Kidney (tissue), 14 donors: Measurements from ENCODE around the gene COL26A1. TPM values are rescaled to one million over a fixed set of nuclear protein-coding genes. Genes with fewer than 3 reads are reported as not detected.

Experiments used
- DNase-seq, 5 donors: peaks; one replicate each; pipeline ENCODE4 v3.0.0-alpha.2; 2013 to 2020
- FAIRE-seq: peaks from 2 replicates; lab custom pipeline; 2012; peaks lifted over from hg19 to GRCh38; lab: Jason Lieb, UNC
- H3K27ac ChIP-seq, 2 donors: one replicate each; pipeline ENCODE4 v1.7.0; 2013; ENCODE audit warnings: low read depth in 2 of 2, low read length in 2 of 2, inconsistent platforms in 1 of 2
- H3K27me3 ChIP-seq: one replicate; pipeline ENCODE4 v1.7.1; 2013; ENCODE audit warnings: low read length, inconsistent platforms; ENCODE audit not compliant: control insufficient read depth, insufficient read depth
- H3K36me3 ChIP-seq, 3 donors: one replicate each; pipeline versions ENCODE4 v1.7.0 to v1.7.1; 2013; ENCODE audit warnings: low read length in 3 of 3, control low read depth in 1 of 3, inconsistent platforms in 1 of 3; ENCODE audit not compliant: insufficient read depth in 3 of 3, control insufficient read depth in 2 of 3
- H3K4me1 ChIP-seq, 3 donors: one replicate each; pipeline versions ENCODE4 v1.7.0 to v1.7.1; 2013; ENCODE audit warnings: low read length in 3 of 3, inconsistent platforms in 1 of 3, low read depth in 1 of 3; ENCODE audit not compliant: control insufficient read depth in 2 of 3, insufficient read depth in 2 of 3
- H3K4me3 ChIP-seq, 3 donors: one replicate each; pipeline versions ENCODE4 v1.7.0 to v1.8.1; 2013; ENCODE audit warnings: low read length in 3 of 3, control low read depth in 1 of 3, inconsistent platforms in 1 of 3
- H3K9ac ChIP-seq, 3 donors: one replicate each; pipeline versions ENCODE4 v1.7.0 to v1.7.1; 2013; ENCODE audit warnings: low read length in 3 of 3, control low read depth in 1 of 3, inconsistent platforms in 1 of 3
- H3K9me3 ChIP-seq, 3 donors: one replicate each; pipeline versions ENCODE4 v1.7.0 to v1.7.1; 2013; ENCODE audit warnings: low read length in 3 of 3, control low read depth in 1 of 3, inconsistent platforms in 1 of 3; ENCODE audit not compliant: control insufficient read depth in 2 of 3, insufficient read depth in 1 of 3
- intact Hi-C: fragments of 100-400 bp; cut with DNase I; formaldehyde crosslinking; loops from one replicate; pipeline ENCODE4 v1.11.1; 2022
- polyA plus RNA-seq: library from polyadenylated mRNA; stranded (reverse); fragments of 350-450 nt; fragmentation: Illumina TruSeq; extraction: RNeasy Lipid Tissue Mini Kit (QIAGEN cat#74804); gene quantifications from one replicate; pipeline ENCODE4 v1.2.3, GENCODE V29; 2014; ENCODE audit warnings: low read depth, low replicate concordance; ENCODE audit not compliant: insufficient read depth
- total RNA-seq: library from RNA; stranded (reverse); fragmentation: NEBNext Ultra II Directional; extraction: Animal tissue kit (Norgen Biotek cat#: 25700); gene quantifications from one replicate; pipeline ENCODE4 v1.2.1, GENCODE V29; 2021
- TF ChIP-seq, protein P1 (sequence below): IDR thresholded peaks from 3 replicates; pipeline ENCODE4 v1.5.1; 2012; ENCODE audit warnings: mild to moderate bottlenecking, moderate library complexity, borderline replicate concordance; ENCODE audit not compliant: insufficient read depth; ENCODE audit errors: extremely low read depth
- donor health status: control.
- donor health status: control.
- donor health status: control.
- donor health status: control.
- donor health status: control.
- donor health status: DM: yes; HTN: yes; CAD: no.
- donor health status: Normal renal cell carcinoma (clear cell type).

COL26A1 gene
- total and polyA plus RNA-seq, 2 donors from 2014 or later: 1.2 to 3.5 TPM

DNA sequence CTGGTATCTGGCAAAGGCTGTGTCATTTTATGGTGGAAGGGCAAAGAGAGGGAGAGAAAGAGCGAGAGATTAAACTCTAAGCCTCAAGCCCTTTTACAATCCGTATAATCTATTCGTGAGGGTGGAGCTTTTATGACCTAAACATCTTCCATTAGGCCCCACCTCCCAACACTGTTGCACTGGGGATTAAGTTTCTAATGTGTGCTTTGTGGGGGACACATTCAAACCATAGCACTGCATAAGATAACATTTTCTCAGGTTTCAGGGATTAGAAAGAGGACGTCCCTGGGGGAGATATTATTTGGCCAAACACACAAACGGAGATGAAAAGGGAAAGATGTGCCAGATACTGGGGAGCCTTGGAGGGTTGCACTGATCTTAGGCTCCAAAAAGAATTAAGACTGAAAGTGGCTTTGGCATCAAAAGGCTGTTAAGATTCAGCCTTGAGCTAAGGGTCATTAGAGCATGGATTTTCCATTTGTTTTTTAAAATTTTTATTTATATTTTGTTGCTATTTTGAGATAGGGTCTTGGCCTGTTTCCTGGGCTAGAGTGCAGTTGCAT, 19.0 kb downstream of the COL26A1 start:
- no peak overlapping the region for H3K9ac ChIP-seq
- DNase-seq: no peak
- H3K36me3 ChIP-seq: no peaks in the 10 kb centered on the region
- no peak overlapping the region for H3K4me3 ChIP-seq
- TF ChIP-seq, protein P1, sequence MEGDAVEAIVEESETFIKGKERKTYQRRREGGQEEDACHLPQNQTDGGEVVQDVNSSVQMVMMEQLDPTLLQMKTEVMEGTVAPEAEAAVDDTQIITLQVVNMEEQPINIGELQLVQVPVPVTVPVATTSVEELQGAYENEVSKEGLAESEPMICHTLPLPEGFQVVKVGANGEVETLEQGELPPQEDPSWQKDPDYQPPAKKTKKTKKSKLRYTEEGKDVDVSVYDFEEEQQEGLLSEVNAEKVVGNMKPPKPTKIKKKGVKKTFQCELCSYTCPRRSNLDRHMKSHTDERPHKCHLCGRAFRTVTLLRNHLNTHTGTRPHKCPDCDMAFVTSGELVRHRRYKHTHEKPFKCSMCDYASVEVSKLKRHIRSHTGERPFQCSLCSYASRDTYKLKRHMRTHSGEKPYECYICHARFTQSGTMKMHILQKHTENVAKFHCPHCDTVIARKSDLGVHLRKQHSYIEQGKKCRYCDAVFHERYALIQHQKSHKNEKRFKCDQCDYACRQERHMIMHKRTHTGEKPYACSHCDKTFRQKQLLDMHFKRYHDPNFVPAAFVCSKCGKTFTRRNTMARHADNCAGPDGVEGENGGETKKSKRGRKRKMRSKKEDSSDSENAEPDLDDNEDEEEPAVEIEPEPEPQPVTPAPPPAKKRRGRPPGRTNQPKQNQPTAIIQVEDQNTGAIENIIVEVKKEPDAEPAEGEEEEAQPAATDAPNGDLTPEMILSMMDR: no peak
- intact Hi-C loops: no loop called here
- no peaks in the 10 kb centered on the region for H3K9me3 ChIP-seq
- H3K4me1 ChIP-seq: no peaks in the 10 kb centered on the region
- no peak overlapping the region for H3K27ac ChIP-seq
- no peaks in the 10 kb centered on the region for H3K27me3 ChIP-seq
- no peak for FAIRE-seq

DNA sequence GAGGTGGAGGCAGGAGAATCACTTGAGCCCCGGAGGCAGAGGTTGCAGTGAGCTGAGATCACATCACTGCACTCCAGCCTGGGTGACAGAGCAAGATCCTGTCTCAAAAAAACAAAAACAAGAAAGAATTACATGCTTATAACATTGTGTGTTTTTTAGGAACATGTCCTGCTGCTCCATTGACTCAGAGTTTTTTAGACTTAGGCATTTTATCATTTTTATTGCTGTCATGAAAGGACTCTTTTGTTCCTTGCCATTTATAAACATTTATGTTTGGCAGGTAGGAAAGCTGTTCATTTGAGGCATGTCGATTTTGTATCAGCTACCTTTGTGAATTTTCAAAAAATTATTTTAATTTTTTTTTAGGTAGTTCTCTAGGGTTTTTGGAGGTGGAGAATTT, 20.3 kb downstream of the COL26A1 start:
- H3K27me3 ChIP-seq: no peaks in the 10 kb centered on the region
- TF ChIP-seq, protein P1: no peak
- intact Hi-C loops: no loop called here
- no peak overlapping the region for H3K4me3 ChIP-seq
- FAIRE-seq (no peak), DNase-seq (no peak)
- H3K4me1 ChIP-seq: no peaks in the 10 kb centered on the region
- H3K36me3 ChIP-seq: no peaks in the 10 kb centered on the region
- H3K9ac ChIP-seq: no peak overlapping the region
- H3K27ac ChIP-seq: no peak overlapping the region
- no peaks in the 10 kb centered on the region for H3K9me3 ChIP-seq

DNA sequence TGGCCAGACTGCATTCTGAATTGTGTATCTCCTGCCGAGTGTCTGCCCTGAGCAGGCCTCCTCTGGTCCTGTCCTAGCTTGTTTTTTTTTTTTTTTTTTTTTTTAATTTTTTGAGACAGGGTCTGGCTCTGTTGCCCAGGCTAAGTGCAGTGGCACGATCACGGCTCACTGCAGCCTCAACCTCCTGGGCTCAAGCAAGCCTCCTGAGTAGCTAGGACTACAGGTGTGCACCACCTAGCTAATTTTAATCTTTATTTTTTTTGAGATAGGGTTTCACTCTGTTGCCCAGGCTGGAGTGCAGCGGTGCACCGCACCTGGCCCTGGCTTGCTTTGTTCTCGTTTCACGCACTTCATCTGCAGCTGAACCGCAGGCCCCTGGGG, 23.5 kb downstream of the COL26A1 start:
- no peaks in the 10 kb centered on the region for H3K4me1 ChIP-seq
- DNase-seq (no peak), FAIRE-seq (no peak)
- H3K9me3 ChIP-seq: no peaks in the 10 kb centered on the region
- no peaks in the 10 kb centered on the region for H3K36me3 ChIP-seq
- intact Hi-C loops: no loop called here
- H3K4me3 ChIP-seq: no peak overlapping the region
- no peaks in the 10 kb centered on the region for H3K27me3 ChIP-seq
- TF ChIP-seq, protein P1: no peak
- no peak overlapping the region for H3K9ac ChIP-seq
- H3K27ac ChIP-seq: no peak overlapping the region
